ENCODE data around the gene GPC5. TPM values are rescaled to one million over a fixed set of nuclear protein-coding genes. Genes with fewer than 3 reads are reported as not detected.

Gene GPC5
- total RNA-seq, 1 donor from 2014 or later: 0.17 TPM

DNA sequence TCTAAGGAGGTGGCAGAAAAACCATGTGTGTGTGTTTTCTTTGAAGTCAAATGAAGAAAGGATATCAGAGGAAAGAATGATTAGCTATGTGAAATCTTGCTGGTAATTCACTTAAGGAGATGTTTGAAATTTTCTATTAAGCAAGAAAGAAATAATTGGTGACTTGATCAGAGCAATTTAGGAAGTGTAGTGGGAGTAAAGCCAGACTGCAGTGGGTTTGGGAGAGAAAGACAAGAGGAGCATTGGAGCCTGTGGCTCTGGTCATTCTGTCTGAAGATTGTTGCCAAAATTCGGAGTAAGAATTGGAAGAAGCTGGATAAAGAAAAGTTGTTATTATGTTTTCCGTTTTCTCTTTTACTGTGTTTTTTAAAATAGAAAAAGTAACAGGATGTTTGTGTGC, 640.5 kb downstream of the GPC5 start:
- no peak for DNase-seq (ENCODE audit: low read depth)
- no peak overlapping the region for H3K4me3 ChIP-seq (ENCODE audit: low read depth, low read length)
- TF ChIP-seq, protein P1, sequence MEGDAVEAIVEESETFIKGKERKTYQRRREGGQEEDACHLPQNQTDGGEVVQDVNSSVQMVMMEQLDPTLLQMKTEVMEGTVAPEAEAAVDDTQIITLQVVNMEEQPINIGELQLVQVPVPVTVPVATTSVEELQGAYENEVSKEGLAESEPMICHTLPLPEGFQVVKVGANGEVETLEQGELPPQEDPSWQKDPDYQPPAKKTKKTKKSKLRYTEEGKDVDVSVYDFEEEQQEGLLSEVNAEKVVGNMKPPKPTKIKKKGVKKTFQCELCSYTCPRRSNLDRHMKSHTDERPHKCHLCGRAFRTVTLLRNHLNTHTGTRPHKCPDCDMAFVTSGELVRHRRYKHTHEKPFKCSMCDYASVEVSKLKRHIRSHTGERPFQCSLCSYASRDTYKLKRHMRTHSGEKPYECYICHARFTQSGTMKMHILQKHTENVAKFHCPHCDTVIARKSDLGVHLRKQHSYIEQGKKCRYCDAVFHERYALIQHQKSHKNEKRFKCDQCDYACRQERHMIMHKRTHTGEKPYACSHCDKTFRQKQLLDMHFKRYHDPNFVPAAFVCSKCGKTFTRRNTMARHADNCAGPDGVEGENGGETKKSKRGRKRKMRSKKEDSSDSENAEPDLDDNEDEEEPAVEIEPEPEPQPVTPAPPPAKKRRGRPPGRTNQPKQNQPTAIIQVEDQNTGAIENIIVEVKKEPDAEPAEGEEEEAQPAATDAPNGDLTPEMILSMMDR (IDR thresholded peaks at IDR 0.05; ENCODE audit: insufficient read depth, low read length, poor library complexity, severe bottlenecking): no peak
- H3K36me3 ChIP-seq (ENCODE audit: control insufficient read depth, insufficient read depth, low read length): no peaks in the 10 kb centered on the region
- no peaks in the 10 kb centered on the region for H3K27me3 ChIP-seq (ENCODE audit: control insufficient read depth, insufficient read depth, low read length)

- DNase-seq (ENCODE audit: low read depth): no peak
- TF ChIP-seq, protein P1 (IDR thresholded peaks at IDR 0.05; ENCODE audit: insufficient read depth, low read length, poor library complexity, severe bottlenecking): no peak
- H3K36me3 ChIP-seq (ENCODE audit: control insufficient read depth, insufficient read depth, low read length): no peaks in the 10 kb centered on the region
- H3K4me3 ChIP-seq (ENCODE audit: low read depth, low read length): no peak overlapping the region
- no peaks in the 10 kb centered on the region for H3K27me3 ChIP-seq (ENCODE audit: control insufficient read depth, insufficient read depth, low read length)
Measured at GRCh38 chr13:92042522-92042921, 644.1 kb downstream of the GPC5 start.

DNA sequence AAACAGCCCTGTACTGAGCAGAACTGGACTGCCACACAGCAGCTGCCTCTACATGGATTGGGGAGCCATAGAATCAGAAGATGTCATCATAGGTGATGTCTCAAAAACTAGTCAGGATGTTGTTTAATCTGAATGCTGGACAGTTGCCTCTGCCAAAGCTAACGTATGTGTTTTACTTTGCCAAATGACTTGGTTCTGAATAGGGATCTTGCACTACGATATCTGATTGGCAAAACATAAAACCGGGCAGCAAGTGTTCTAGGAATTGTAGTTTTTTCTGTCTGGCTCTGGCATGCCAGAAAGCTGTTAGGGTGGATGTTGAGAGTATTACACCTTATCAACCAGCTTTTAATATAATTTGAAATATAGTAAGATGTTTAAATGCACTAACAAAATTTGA, 645.9 kb downstream of the GPC5 start:
- Histone ChIP-seq H3K4me3 (ENCODE audit: low read depth, low read length) (no peak overlapping the region), H3K27me3 (ENCODE audit: control insufficient read depth, insufficient read depth, low read length) (no peaks in the 10 kb centered on the region), H3K36me3 (ENCODE audit: control insufficient read depth, insufficient read depth, low read length) (no peaks in the 10 kb centered on the region)
- TF ChIP-seq, protein P1 (IDR thresholded peaks at IDR 0.05; ENCODE audit: insufficient read depth, low read length, poor library complexity, severe bottlenecking): no peak
- DNase-seq (ENCODE audit: low read depth): no peak

DNA sequence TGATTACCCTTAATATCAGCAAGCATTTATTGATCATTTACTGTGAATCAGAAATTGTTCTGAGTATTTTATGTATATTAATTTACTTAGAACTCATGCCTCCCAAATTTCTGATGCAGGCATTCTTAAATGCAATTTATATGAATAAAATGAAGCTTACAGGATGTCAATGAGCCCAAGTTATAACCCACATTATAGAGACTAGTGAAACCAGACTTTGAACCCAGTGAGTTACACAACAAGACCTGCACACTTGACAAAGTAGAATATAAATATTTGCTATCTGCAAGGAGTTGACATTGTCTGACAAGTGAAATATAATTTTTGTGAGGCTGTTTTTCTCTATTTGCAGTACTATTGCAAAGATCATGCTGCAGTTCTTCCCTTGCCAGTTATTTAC, 656.0 kb downstream of the GPC5 start:
- TF ChIP-seq, protein P1 (IDR thresholded peaks at IDR 0.05; ENCODE audit: insufficient read depth, low read length, poor library complexity, severe bottlenecking): no peak
- no peak for DNase-seq (ENCODE audit: low read depth)

GRCh38 chr13:92074658-92075057, 676.2 kb downstream of the GPC5 start:
- Histone ChIP-seq H3K36me3 (ENCODE audit: control insufficient read depth, insufficient read depth, low read length) (no peaks in the 10 kb centered on the region), H3K4me3 (ENCODE audit: low read depth, low read length) (no peak overlapping the region), H3K27me3 (ENCODE audit: control insufficient read depth, insufficient read depth, low read length) (no peaks in the 10 kb centered on the region)
- TF ChIP-seq, protein P1 (IDR thresholded peaks at IDR 0.05; ENCODE audit: insufficient read depth, low read length, poor library complexity, severe bottlenecking): peak; percentile 65
- DNase-seq (ENCODE audit: low read depth): no peak

More for the DNA sequence above, 656.0 kb downstream of the GPC5 start:
- Histone ChIP-seq H3K4me3 (ENCODE audit: low read depth, low read length) (no peak overlapping the region), H3K36me3 (ENCODE audit: control insufficient read depth, insufficient read depth, low read length) (no peaks in the 10 kb centered on the region), H3K27me3 (ENCODE audit: control insufficient read depth, insufficient read depth, low read length) (no peaks in the 10 kb centered on the region)

GRCh38 chr13:92097337-92097903, 699.0 kb downstream of the GPC5 start:
- no peaks in the 10 kb centered on the region for H3K27me3 ChIP-seq (ENCODE audit: control insufficient read depth, insufficient read depth, low read length)
- DNase-seq (ENCODE audit: low read depth): no peak
- TF ChIP-seq, protein P1 (IDR thresholded peaks at IDR 0.05; ENCODE audit: insufficient read depth, low read length, poor library complexity, severe bottlenecking): no peak
- no peak overlapping the region for H3K4me3 ChIP-seq (ENCODE audit: low read depth, low read length)
- no peaks in the 10 kb centered on the region for H3K36me3 ChIP-seq (ENCODE audit: control insufficient read depth, insufficient read depth, low read length)
